ENCODE data around the gene RAB22A.
A peak's percentile ranks its signal among the peaks of the same experiment; 100 is the strongest.

RAB22A gene

GRCh38 chr20:58300321-58300720 is 9.2 kb upstream of the RAB22A start:
- DNase-seq: no peak

- DNase-seq: no peak
Observed at GRCh38 chr20:58303547-58303946, 6.0 kb upstream of the RAB22A start.

- no peak for DNase-seq
Observed at GRCh38 chr20:58305061-58305460, 4.5 kb upstream of the RAB22A start.

- DNase-seq: peak in 3 of 56 donors; percentile 2 to 16 (median 3)
Observed at GRCh38 chr20:58306421-58307261, 2.9 kb upstream of the RAB22A start.

GRCh38 chr20:58307270-58307669 is 2.2 kb upstream of the RAB22A start:
- no peak for DNase-seq

GRCh38 chr20:58308290-58308679 is 1.2 kb upstream of the RAB22A start:
- DNase-seq: no peak

- peak in 43 of 56 donors; percentile 4 to 84 (median 51) for DNase-seq
Observed at GRCh38 chr20:58308680-58309527, 611 bp upstream of the RAB22A start.

GRCh38 chr20:58310291-58310782 is 822 bp downstream of the RAB22A start:
- DNase-seq: no peak

GRCh38 chr20:58312836-58313235 is 3.3 kb downstream of the RAB22A start:
- no peak for DNase-seq

- DNase-seq: no peak
Observed at GRCh38 chr20:58313396-58313795, 3.9 kb downstream of the RAB22A start.

- no peak for DNase-seq
Observed at GRCh38 chr20:58321205-58321604, 11.7 kb downstream of the RAB22A start.

- DNase-seq: no peak
Observed at GRCh38 chr20:58322083-58322482, 12.6 kb downstream of the RAB22A start.

GRCh38 chr20:58325912-58326311 is 16.4 kb downstream of the RAB22A start:
- DNase-seq: no peak

- DNase-seq: no peak
Observed at GRCh38 chr20:58327211-58327610, 17.7 kb downstream of the RAB22A start.

- no peak for DNase-seq
Observed at GRCh38 chr20:58328836-58329235, 19.3 kb downstream of the RAB22A start.

- DNase-seq: no peak
Observed at GRCh38 chr20:58329711-58330110, 20.2 kb downstream of the RAB22A start.

GRCh38 chr20:58330249-58330648 is 20.7 kb downstream of the RAB22A start:
- no peak for DNase-seq

- DNase-seq: no peak
Observed at GRCh38 chr20:58330687-58331086, 21.2 kb downstream of the RAB22A start.

GRCh38 chr20:58331961-58332551 is 22.5 kb downstream of the RAB22A start:
- no peak for DNase-seq

- no peak for DNase-seq
Observed at GRCh38 chr20:58339741-58340140, 30.2 kb downstream of the RAB22A start.

- DNase-seq: no peak
Observed at GRCh38 chr20:58340151-58340550, 30.6 kb downstream of the RAB22A start.

- DNase-seq: no peak
Observed at GRCh38 chr20:58340853-58341252, 31.3 kb downstream of the RAB22A start.
